T-cell (primary cell): ENCODE data around the gene GATAD2A. TPM values are rescaled to one million over a fixed set of nuclear protein-coding genes. Genes with fewer than 3 reads are reported as not detected.

Experiments
- ATAC-seq, 4 experiments: fragments of 200-7000 bp in 3 of 4; fragments of 150-1000 bp in 1 of 4; cut with Tn5 transposase; replicated peaks in 1 of 4; 1 replicate in 3 of 4; 2 replicates in 1 of 4; pipeline ENCODE4 v1.10.0; 2021; ENCODE audit warnings: moderate library complexity in 3 of 4, mild to moderate bottlenecking in 2 of 4, moderate number of reproducible peaks in 1 of 4
- CTCF ChIA-PET, 2 donors: fragments of 300-600 bp; sonication (Branson Sonifier 250); formaldehyde crosslinking; loops; one replicate each; lab custom pipeline; 2022; ENCODE audit warnings: antibody characterized with exemption in 2 of 2; lab: Charles Lee
- POLR2A ChIA-PET, 2 donors: fragments of 300-600 bp; sonication (Branson Sonifier 250); formaldehyde crosslinking; loops; one replicate each; lab custom pipeline; 2022; ENCODE audit warnings: antibody characterized with exemption in 2 of 2; lab: Charles Lee
- DNase-seq, 35 experiments: peaks; one replicate each; pipeline versions ENCODE4 v3.0.0 to v3.0.0-alpha.2; 2013 to 2023
- H3K27ac ChIP-seq: one replicate; pipeline ENCODE4 v1.5.1; 2013; ENCODE audit warnings: low read length
- H3K27me3 ChIP-seq, 2 experiments: replicated peaks in 1 of 2; 1 replicate in 1 of 2; 2 replicates in 1 of 2; pipeline versions ENCODE4 v1.6.1 to v1.7.0; 2013; ENCODE audit warnings: low read length in 1 of 2, mixed read lengths in 1 of 2; ENCODE audit not compliant: control insufficient read depth in 2 of 2, insufficient read depth in 2 of 2; ENCODE audit errors: extremely low read depth in 1 of 2
- H3K36me3 ChIP-seq, 2 donors: 1 replicate in 1 of 2; 2 replicates in 1 of 2; pipeline versions ENCODE4 v1.6.1 to v1.7.0; 2013; ENCODE audit warnings: low read length in 1 of 2; ENCODE audit not compliant: control insufficient read depth in 2 of 2, insufficient read depth in 1 of 2; ENCODE audit errors: extremely low read depth in 1 of 2
- H3K4me1 ChIP-seq, 2 experiments: 1 replicate in 1 of 2; 2 replicates in 1 of 2; pipeline versions ENCODE4 v1.6.1 to v1.7.0; 2013; ENCODE audit warnings: low read length in 2 of 2, mixed read lengths in 1 of 2; ENCODE audit not compliant: insufficient read depth in 2 of 2, control insufficient read depth in 1 of 2; ENCODE audit errors: extremely low read depth in 1 of 2
- H3K4me3 ChIP-seq, 2 donors: 1 replicate in 1 of 2; 2 replicates in 1 of 2; pipeline versions ENCODE4 v1.5.1 to v1.7.0; 2013; ENCODE audit warnings: mild to moderate bottlenecking in 2 of 2, low read length in 1 of 2, moderate library complexity in 1 of 2; ENCODE audit not compliant: control insufficient read depth in 1 of 2; ENCODE audit errors: extremely low read depth in 1 of 2
- H3K9me3 ChIP-seq: 2 replicates; pipeline ENCODE4 v1.7.0; 2013
- H3K27ac Mint-ChIP-seq, 2 donors: one replicate each; pipeline ENCODE4 v1.8.0; 2020 to 2021; ENCODE audit warnings: mild to moderate bottlenecking in 2 of 2, mixed read lengths in 2 of 2
- H3K27me3 Mint-ChIP-seq, 2 donors: one replicate each; pipeline ENCODE4 v1.8.0; 2021 to 2022; ENCODE audit warnings: mixed read lengths in 2 of 2
- H3K36me3 Mint-ChIP-seq: one replicate; pipeline ENCODE4 v1.8.0; 2021; ENCODE audit warnings: mixed read lengths
- H3K4me1 Mint-ChIP-seq, 3 donors: one replicate each; pipeline ENCODE4 v1.8.0; 2020 to 2022; ENCODE audit warnings: mixed read lengths in 3 of 3, mild to moderate bottlenecking in 1 of 3
- H3K4me3 Mint-ChIP-seq, 3 donors: one replicate each; pipeline ENCODE4 v1.8.0; 2020 to 2022; ENCODE audit warnings: mild to moderate bottlenecking in 3 of 3, mixed read lengths in 3 of 3, moderate library complexity in 3 of 3
- H3K9me3 Mint-ChIP-seq, 3 donors: one replicate each; pipeline ENCODE4 v1.8.0; 2020 to 2022; ENCODE audit warnings: mixed read lengths in 3 of 3
- WGBS: methylation state at CpG from one replicate; pipeline ENCODE4 v1.1.5; 2013; ENCODE audit warnings: missing lambda C conversion rate; ENCODE audit not compliant: insufficient coverage; 5-methylcytosine and 5-hydroxymethylcytosine counted together
- total RNA-seq, 35 experiments: library from RNA in 6 of 35; stranded (reverse) in 6 of 35; fragments of 120-200 nt in 1 of 35; gene quantifications; one replicate each; pipeline versions ENCODE4 v1.2.1 to v1.2.4 and lab custom pipeline; 2013 to 2026

The GATAD2A gene
- total RNA-seq, 5 donors from 2014 or later (not counting 1 experiment from before 2014, with no cell fraction given): 114 to 144 (median 133) TPM

DNA sequence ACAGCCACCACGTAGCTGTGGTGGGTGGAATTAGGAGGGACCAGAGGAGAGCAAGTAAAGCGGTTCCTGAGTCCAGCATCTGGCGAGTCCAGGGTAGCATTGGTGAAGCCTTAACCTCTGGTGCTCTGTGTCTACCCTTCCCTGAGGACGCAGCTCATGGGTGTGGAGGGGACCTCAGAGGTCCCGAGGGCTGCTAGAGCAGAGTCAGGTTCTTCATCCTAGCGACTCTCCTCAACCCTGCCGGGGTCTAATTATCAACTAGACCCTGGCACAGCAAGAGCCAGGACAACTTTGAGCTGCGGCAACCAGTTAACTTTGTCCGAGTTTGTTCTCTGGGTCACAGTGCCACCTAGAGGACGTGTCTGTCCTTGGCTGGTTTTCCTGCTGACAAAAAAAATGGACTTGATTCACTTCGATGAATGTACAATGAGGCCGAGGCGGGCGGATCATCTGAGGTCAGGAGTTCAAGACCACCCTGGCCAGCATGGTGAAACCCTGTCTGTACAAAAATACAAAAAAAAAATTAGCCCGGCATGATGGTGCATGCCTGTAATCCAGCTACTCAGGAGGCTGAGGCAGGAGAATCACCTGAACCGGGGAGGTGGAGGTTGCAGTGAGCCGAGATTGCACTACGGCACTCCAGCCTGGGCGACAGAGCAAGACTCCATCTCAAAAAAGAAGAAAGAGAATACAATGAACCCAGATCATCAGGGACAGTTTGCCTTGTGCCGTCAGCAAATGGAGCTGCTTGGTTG is 84.9 kb downstream of the GATAD2A start:
- Mint-ChIP-seq H3K4me3 (peak overlapping the region in 1 of 3 donors; percentile 79), H3K4me1 (peaks cover 48 to 53% (median 50%) of the 10 kb centered on the region in 3 donors), H3K27ac (peak overlapping the region; percentile 95 to 99), H3K27me3 (no peaks in the 10 kb centered on the region), H3K36me3 (peaks cover 11% of the 10 kb centered on the region), H3K9me3 (no peaks in the 10 kb centered on the region)
- Histone ChIP-seq H3K9me3 (no peaks in the 10 kb centered on the region), H3K36me3 (peaks cover 10 to 47% of the 10 kb centered on the region in 2 donors), H3K27me3 (no peaks in the 10 kb centered on the region), H3K4me3 (no peak overlapping the region), H3K27ac (peak overlapping the region; percentile 98), H3K4me1 (peaks cover 32 to 64% of the 10 kb centered on the region in 2 experiments)
- CTCF ChIA-PET: interaction anchor here (0.5 to 4.4 kb wide), 16 partner anchors 21 to 421 kb away, joined by 3 to 64 read pairs (median 4); partner anchors contain the start of genes GATAD2A (in 1 of the 2) and NDUFA13 (in 1 of the 2)
- DNase-seq (peak; percentile 51 to 93 (median 77)), ATAC-seq (peak; percentile 21 to 48 (median 35))
- 38% methylated on average over 17 of the region's 20 CpGs for WGBS
- POLR2A ChIA-PET: interaction anchor here (0.5 to 2.4 kb wide), 4 partner anchors 85 to 548 kb away, joined by 3 to 8 read pairs (median 3); partner anchors contain the start of gene GATAD2A (in 1 of the 2)

DNA sequence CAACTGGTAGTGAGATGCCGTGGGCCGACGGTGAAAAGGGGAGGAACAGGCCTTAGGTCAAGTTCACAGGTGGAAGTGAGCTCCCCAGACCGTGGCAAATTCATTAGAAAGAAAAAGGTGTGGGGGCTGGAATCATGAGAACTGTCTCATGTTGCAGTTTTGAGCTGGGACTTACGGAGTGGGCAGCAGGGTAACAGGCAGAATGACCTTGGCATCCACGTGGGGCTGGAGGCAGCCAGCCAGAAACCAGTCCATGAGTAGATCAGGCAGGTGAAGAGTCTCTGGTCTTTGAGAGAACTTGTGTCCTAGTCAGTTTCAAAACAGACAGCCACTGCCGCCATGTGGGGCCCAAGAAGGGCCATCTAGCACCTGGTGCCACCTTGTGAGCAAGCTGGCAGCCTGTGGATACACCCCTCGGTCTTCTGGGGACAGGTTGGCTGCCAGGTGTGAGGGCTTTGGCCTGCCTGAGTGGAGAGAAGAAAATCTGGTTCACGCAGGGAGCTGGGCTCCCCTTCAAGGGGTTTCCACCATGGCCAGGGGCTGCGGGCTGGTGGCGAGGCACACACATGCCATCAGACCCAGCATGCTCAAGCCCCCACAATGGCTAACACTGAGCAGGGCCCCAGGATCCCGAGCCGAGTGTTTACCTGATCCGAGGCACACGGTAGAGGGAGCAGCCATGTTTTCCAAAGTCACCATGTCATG is 86.0 kb downstream of the GATAD2A start:
- H3K4me3 Mint-ChIP-seq: no peak overlapping the region
- WGBS: 96% methylated on average over 15 of the region's 15 CpGs
- DNase-seq (no peak), ATAC-seq (no peak)
- H3K27ac ChIP-seq: no peak overlapping the region
- ChIA-PET POLR2A (no interaction called here), CTCF (interaction anchor here (0.7 to 4.4 kb wide), 7 partner anchors 25 to 126 kb away, joined by 3 to 64 read pairs (median 8); partner anchors contain the start of genes GATAD2A (in 1 of the 2) and NDUFA13 (in 1 of the 2))
- no peaks in the 10 kb centered on the region for H3K9me3 ChIP-seq
- H3K36me3 Mint-ChIP-seq: peaks cover 15% of the 10 kb centered on the region
- no peak overlapping the region for H3K27ac Mint-ChIP-seq
- H3K36me3 ChIP-seq: peaks cover 17 to 51% of the 10 kb centered on the region in 2 donors
- H3K4me1 ChIP-seq: peaks cover 30 to 53% of the 10 kb centered on the region in 2 experiments
- H3K9me3 Mint-ChIP-seq: no peaks in the 10 kb centered on the region
- H3K27me3 Mint-ChIP-seq: no peaks in the 10 kb centered on the region
- no peak overlapping the region for H3K4me3 ChIP-seq
- H3K4me1 Mint-ChIP-seq: peaks cover 41 to 45% (median 42%) of the 10 kb centered on the region in 3 donors
- H3K27me3 ChIP-seq: no peaks in the 10 kb centered on the region

DNA sequence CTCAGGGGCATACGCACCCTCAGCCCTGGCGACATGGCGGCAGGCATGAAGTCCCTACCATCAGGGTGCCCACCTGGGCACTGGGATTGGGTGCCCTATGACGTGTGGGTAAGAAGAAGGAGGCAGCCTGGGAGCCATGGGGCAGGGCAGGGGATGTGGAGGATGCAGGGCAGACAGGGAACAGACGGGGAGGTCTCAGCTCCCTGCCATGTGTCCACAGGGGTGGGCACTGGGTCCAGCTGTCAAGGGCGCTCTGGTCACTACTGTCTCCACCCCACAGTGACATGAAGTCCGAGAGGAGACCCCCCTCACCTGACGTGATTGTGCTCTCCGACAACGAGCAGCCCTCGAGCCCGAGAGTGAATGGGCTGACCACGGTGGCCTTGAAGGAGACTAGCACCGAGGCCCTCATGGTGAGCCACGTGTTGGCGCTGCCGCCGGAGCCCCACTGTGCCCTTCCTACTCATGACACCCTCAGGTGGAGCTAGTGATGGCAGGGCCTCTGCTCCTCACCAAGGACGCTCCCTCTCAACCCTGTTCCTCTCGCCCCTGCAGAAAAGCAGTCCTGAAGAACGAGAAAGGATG is 86.6 kb downstream of the GATAD2A start:
- H3K9me3 Mint-ChIP-seq: no peaks in the 10 kb centered on the region
- H3K4me3 Mint-ChIP-seq: no peak overlapping the region
- 86% methylated on average over 8 of the region's 21 CpGs for WGBS
- no peak for DNase-seq
- ATAC-seq: no peak
- Histone ChIP-seq H3K27me3 (no peaks in the 10 kb centered on the region), H3K4me1 (peaks cover 28 to 47% of the 10 kb centered on the region in 2 experiments), H3K4me3 (no peak overlapping the region), H3K9me3 (no peaks in the 10 kb centered on the region), H3K36me3 (peaks cover 18 to 57% of the 10 kb centered on the region in 2 donors), H3K27ac (no peak overlapping the region)
- ChIA-PET CTCF (interaction anchor here (0.6 to 4.4 kb wide), 6 partner anchors 34 to 263 kb away, joined by 3 to 28 read pairs (median 6); no protein-coding TSS in a partner anchor), POLR2A (no interaction called here)
- no peaks in the 10 kb centered on the region for H3K27me3 Mint-ChIP-seq
- H3K4me1 Mint-ChIP-seq: peaks cover 35 to 38% (median 37%) of the 10 kb centered on the region in 3 donors
- no peak overlapping the region for H3K27ac Mint-ChIP-seq
- H3K36me3 Mint-ChIP-seq: peaks cover 19% of the 10 kb centered on the region

DNA sequence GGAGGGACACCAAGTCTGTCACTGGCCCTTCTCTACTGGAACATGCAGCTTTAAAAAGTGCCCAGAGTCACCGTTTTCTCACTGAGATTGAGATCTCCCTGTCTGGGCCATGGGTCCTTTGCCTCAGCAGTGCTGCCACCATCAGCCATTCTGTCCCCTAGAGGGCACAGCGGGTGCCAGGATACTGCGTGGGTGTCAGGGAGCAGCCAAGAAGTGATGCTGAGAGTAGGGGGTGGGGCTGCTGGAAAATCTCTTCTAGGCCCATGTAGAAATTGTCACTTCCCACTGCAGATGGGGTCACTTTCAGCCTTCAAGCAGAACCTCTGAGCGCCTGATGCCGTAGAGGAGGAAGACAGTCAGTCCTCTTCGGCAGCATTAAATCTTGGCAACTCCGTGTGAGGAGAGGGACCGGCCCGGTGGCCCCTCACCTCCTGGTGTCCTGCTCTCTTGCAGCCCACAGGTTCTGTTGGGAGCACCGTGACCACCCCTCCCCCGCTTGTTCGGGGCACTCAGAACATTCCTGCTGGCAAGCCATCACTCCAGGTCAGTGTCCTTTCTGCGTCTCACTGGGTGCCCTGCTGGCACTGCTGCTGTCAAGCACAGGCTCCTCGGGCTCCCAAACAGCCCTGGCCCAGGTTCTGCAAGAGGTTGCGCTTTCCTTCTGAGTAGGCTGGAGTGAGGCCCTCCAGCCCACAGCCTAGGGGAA is 88.5 kb downstream of the GATAD2A start:
- H3K4me3 Mint-ChIP-seq: no peak overlapping the region
- H3K27ac ChIP-seq: no peak overlapping the region
- peaks cover 20% of the 10 kb centered on the region for H3K36me3 Mint-ChIP-seq
- H3K4me1 ChIP-seq: peaks cover 12 to 28% of the 10 kb centered on the region in 2 experiments
- DNase-seq (no peak), ATAC-seq (no peak)
- CTCF ChIA-PET: no interaction called here
- H3K4me3 ChIP-seq: no peak overlapping the region
- POLR2A ChIA-PET: no interaction called here
- H3K9me3 ChIP-seq: no peaks in the 10 kb centered on the region
- H3K27me3 Mint-ChIP-seq: no peaks in the 10 kb centered on the region
- H3K27ac Mint-ChIP-seq: peak overlapping the region in 1 of 2 donors; percentile 28
- H3K9me3 Mint-ChIP-seq: no peaks in the 10 kb centered on the region
- no peaks in the 10 kb centered on the region for H3K27me3 ChIP-seq
- H3K36me3 ChIP-seq: peaks cover 35 to 75% of the 10 kb centered on the region in 2 donors
- H3K4me1 Mint-ChIP-seq: peaks cover 17 to 20% (median 19%) of the 10 kb centered on the region in 3 donors
- 91% methylated on average over 15 of the region's 15 CpGs for WGBS

DNA sequence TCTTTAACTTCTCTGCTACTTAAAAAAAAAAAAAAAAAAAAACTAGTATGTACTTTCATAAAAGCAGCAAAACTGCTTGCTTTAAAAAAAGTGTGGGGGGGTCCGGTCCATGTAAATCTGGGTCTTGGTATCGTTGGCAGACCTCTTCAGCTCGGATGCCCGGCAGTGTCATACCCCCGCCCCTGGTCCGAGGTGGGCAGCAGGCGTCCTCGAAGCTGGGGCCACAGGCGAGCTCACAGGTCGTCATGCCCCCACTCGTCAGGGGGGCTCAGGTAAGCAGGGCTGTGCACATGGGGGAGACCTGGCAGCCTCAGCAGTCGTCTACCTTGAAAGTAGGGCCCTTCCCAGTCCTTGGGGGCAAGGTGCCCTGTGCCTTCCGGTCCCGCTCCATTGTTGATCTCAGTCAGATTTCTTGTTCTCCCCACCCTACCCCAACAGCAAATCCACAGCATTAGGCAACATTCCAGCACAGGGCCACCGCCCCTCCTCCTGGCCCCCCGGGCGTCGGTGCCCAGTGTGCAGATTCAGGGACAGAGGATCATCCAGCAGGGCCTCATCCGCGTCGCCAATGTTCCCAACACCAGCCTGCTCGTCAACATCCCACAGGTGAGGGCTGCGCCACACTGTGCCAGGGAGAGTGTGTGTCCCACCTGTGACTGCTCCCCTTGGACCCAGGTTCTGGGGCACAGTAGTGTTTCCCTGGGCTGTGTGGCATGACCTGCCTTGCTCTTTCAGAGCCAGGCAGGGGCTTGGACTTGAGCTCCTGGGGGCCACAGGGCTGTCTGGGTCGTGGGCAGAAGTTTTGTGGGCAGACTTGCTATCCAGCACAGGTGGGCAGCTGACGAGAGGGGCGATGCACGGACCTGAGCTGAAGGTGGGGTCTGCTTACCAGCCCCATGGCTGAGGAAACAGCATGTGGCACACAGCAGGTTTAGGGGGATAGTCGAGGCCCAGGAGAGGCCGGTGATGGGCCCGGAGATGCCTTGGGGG is 90.4 kb downstream of the GATAD2A start:
- Histone ChIP-seq H3K27me3 (no peaks in the 10 kb centered on the region), H3K36me3 (peaks cover 43 to 92% of the 10 kb centered on the region in 2 donors), H3K4me3 (no peak overlapping the region), H3K4me1 (peaks cover 0 to 9% of the 10 kb centered on the region in 2 experiments), H3K9me3 (no peaks in the 10 kb centered on the region), H3K27ac (no peak overlapping the region)
- DNase-seq (no peak), ATAC-seq (no peak)
- H3K9me3 Mint-ChIP-seq: no peaks in the 10 kb centered on the region
- H3K4me3 Mint-ChIP-seq: no peak overlapping the region
- POLR2A ChIA-PET: no interaction called here
- CTCF ChIA-PET: interaction anchor here in 1 of 2 donors (0.7 kb wide), 1 partner anchor 123 kb away, joined by 6 read pairs; no protein-coding TSS in a partner anchor
- peaks cover 0 to 2% (median under 1%) of the 10 kb centered on the region in 3 donors for H3K4me1 Mint-ChIP-seq
- no peaks in the 10 kb centered on the region for H3K27me3 Mint-ChIP-seq
- peaks cover 30% of the 10 kb centered on the region for H3K36me3 Mint-ChIP-seq
- no peak overlapping the region for H3K27ac Mint-ChIP-seq
- WGBS: 96% methylated on average over 29 of the region's 30 CpGs
